ENCODE results near the gene TAS2R39.

Gene TAS2R39

GRCh38 chr7:143214789-143215679 lies 31.8 kb downstream of the TAS2R39 start:
- in situ Hi-C loops (cut with MboI; ENCODE audit: low sequenced_read_pairs), result loop anchor here (5.0 to 25.0 kb wide), 2 partner anchors 203 to 353 kb away; partner anchors contain the start of gene EPHB6

- in situ Hi-C loops (cut with MboI; ENCODE audit: low sequenced_read_pairs), result loop anchor here (5.0 to 25.0 kb wide), 2 partner anchors 204 to 354 kb away; partner anchors contain the start of gene EPHB6
Measured at GRCh38 chr7:143216151-143216550, 32.9 kb downstream of the TAS2R39 start.

- in situ Hi-C loops (cut with MboI; ENCODE audit: low sequenced_read_pairs), result loop anchor here (5.0 to 25.0 kb wide), 2 partner anchors 204 to 354 kb away; partner anchors contain the start of gene EPHB6
Measured at GRCh38 chr7:143216686-143217085, 33.5 kb downstream of the TAS2R39 start.

- in situ Hi-C loops (cut with MboI; ENCODE audit: low sequenced_read_pairs), result loop anchor here (5.0 to 25.0 kb wide), 2 partner anchors 206 to 356 kb away; partner anchors contain the start of gene EPHB6
Measured at GRCh38 chr7:143217806-143218205, 34.6 kb downstream of the TAS2R39 start.

- in situ Hi-C loops (cut with MboI; ENCODE audit: low sequenced_read_pairs), result loop anchor here (25.0 kb wide), 1 partner anchor 359 kb away; the partner anchor contains the start of gene EPHB6
Measured at GRCh38 chr7:143221286-143221685, 38.1 kb downstream of the TAS2R39 start.

- in situ Hi-C loops (cut with MboI; ENCODE audit: low sequenced_read_pairs), result loop anchor here (25.0 kb wide), 1 partner anchor 359 kb away; the partner anchor contains the start of gene EPHB6
Measured at GRCh38 chr7:143221737-143222136, 38.5 kb downstream of the TAS2R39 start, which contains the start of gene TAS2R40. Gene TAS2R40, plus strand, starts transcription at chr7:143222037. Its CDS starts 42 bp downstream, at chr7:143222079.

GRCh38 chr7:143222782-143223181 lies 39.6 kb downstream of the TAS2R39 start:
- in situ Hi-C loops (cut with MboI; ENCODE audit: low sequenced_read_pairs), result loop anchor here (25.0 kb wide), 1 partner anchor 360 kb away; the partner anchor contains the start of gene EPHB6

GRCh38 chr7:143223784-143224183 lies 40.6 kb downstream of the TAS2R39 start:
- in situ Hi-C loops (cut with MboI; ENCODE audit: low sequenced_read_pairs), result loop anchor here (25.0 kb wide), 1 partner anchor 361 kb away; the partner anchor contains the start of gene EPHB6

GRCh38 chr7:143225047-143225446 lies 41.8 kb downstream of the TAS2R39 start:
- in situ Hi-C loops (cut with MboI; ENCODE audit: low sequenced_read_pairs), result no loop called here

- in situ Hi-C loops (cut with MboI; ENCODE audit: low sequenced_read_pairs), result no loop called here
Measured at GRCh38 chr7:143227806-143228205, 44.6 kb downstream of the TAS2R39 start.

- in situ Hi-C loops (cut with MboI; ENCODE audit: low sequenced_read_pairs), result no loop called here
Measured at GRCh38 chr7:143229054-143229790, 46.0 kb downstream of the TAS2R39 start.

- in situ Hi-C loops (cut with MboI; ENCODE audit: low sequenced_read_pairs), result no loop called here
Measured at GRCh38 chr7:143230602-143231457, 47.6 kb downstream of the TAS2R39 start.

Measured in HL-60/S4 treated with retinoic acid at 250 ng/mL for 4 days and 3 days (cell line).